HG02610 (cell line): ENCODE measurements around the gene ZNF862.
"Not testable (repeated sequence)": the region's sequence is repeated elsewhere in the genome, so short reads cannot be mapped to it uniquely, and the experiment has no call there.

ENCODE experiments used
- ATAC-seq: cut with Tn5 transposase; IDR thresholded peaks from one replicate; pipeline ENCODE4 v1.9.1; 2021; ENCODE audit warnings: mild to moderate bottlenecking, moderate library complexity; ENCODE audit not compliant: unreplicated experiment

The ZNF862 gene

GRCh38 chr7:149824301-149824741 lies 13.9 kb upstream of the ZNF862 start:
- ATAC-seq, result no peak

DNA sequence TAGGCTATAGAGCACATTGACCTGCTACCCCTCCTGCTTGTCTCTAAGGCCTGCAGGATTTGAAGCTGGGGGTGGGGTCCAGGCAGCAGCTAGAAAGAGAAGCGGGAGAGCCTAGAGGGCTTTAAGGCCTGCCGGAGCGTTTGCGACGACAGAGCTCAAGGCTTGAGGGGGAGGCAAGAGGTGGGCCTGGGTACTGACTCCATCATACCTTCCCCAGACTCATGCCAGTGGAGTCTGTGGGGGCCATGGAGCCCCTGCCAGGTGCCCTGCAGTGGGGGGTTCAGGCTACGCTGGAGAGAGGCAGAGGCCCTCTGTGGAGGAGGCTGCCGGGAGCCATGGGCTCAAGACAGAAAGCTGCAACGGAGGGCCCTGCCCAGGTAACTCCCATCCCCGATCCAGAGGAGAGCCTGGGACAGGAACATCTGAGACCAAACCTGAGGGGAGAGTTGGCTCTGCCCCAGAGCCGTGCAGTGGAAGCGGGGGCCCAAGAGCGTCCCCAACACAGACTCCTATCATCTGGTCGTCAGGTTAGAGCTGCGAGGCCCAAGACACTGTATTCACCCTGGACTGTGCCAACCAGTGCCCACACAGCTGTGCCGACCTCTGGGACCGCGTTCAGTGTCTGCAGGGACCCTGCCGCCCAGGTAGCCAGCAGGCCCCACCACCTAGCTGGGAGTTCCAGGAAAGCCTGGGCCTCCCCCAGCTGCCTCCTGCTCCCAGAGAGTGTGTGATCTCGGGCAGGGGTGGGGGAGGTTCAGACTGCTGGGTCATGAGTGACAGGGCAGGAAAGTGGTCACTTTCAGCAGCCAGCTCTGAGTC lies 13.2 kb upstream of the ZNF862 start:
- ATAC-seq, result no peak

GRCh38 chr7:149825567-149826343 lies 12.4 kb upstream of the ZNF862 start:
- no peak for ATAC-seq

DNA sequence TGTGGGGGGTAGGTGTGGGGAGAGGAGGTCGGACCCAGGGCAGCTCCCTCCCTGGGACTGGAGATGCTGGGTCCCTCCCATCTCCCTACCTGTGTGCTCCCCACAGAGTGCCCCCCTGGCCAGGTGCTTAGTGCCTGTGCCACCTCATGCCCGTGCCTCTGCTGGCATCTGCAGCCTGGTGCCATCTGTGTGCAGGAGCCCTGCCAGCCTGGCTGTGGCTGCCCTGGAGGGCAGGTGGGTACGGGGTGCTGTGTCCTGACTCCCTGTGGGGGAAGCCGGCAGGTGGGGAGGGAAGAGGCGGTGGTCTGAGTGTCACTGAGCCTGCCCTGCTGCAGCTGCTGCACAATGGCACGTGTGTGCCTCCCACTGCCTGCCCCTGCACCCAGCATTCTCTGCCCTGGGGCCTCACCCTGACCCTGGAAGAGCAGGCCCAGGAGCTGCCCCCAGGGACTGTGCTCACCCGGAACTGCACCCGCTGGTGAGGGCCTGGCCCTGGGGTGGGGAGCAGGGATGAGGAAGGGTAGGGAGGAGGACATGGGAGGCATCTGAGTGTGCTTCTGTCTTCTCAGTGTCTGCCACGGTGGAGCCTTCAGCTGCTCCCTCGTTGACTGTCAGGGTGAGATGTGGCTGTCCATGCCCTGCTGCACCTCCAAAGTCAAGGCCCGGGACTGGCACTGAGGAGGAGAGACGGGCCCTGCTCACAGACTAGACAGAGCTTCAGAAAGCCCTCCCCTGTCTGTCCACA lies 11.7 kb upstream of the ZNF862 start:
- ATAC-seq, result no peak

GRCh38 chr7:149827089-149827981 lies 10.8 kb upstream of the ZNF862 start:
- ATAC-seq, result no peak

DNA sequence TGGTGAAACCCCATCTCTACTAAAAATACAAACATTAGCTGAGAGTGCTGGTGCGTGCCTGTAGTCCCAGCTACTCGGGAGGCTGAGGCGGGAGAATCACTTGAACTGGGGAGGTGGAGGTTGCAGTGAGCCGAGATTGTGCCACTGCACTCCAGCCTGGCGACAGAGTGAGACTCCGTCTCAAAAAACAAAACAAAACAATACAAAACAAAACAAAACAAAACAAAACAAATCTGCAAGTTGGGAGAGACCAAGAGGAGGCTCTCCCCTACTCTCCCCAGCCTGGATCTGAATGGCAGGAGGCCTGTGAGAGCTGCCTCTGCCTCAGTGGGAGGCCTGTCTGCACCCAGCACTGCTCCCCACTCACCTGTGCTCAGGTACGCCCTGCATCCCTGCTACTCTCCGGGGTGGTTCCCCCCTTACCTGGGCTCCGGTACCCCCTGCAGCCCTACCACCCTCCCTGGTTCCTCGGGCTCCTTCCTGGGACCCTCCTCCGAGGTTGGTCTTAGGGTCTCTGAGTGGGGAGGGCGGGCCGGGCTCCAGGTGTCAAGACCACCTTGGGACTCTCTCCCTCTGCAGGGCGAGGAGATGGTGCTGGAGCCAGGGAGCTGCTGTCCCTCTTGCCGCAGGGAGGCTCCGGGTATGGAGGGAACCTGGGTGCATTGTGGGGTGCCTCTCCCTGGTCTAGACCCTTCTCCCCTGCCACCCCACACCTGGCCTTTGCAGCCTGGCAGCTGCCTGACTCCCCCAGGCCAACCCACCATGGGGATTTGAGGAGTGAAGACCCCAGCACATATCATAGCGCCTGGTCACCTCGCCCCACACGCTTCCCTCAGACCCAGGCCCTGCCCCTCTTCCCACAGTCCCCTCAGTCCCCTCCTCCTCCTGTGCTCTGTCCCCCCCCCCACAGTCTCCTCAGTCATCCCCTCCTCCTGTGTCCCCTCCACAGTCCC lies 9.5 kb upstream of the ZNF862 start:
- ATAC-seq, result no peak

DNA sequence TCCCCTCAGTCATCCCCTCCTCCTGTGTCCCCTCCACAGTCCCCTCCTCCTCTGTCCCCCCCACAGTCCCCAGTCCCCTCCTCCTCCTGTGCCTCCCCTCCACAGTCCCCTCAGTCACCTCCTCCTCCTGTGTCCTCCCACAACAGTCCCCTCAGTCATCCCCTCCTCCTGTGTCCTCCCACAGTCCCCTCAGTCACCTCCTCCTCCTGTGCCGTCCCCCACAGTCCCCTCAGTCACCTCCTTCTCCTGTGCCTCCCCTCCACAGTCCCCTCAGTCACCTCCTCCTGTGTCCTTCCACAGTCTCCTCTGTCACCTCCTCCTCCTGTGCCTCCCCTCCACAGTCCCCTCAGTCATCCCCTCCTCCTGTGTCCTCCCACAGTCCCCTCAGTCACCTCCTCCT lies 7.6 kb upstream of the ZNF862 start:
- not testable (repeated sequence) for ATAC-seq

GRCh38 chr7:149830997-149831740 lies 7.0 kb upstream of the ZNF862 start:
- no peak for ATAC-seq

GRCh38 chr7:149831741-149832219 lies 6.4 kb upstream of the ZNF862 start:
- ATAC-seq, result no peak

GRCh38 chr7:149832332-149833041 lies 5.7 kb upstream of the ZNF862 start:
- no peak for ATAC-seq

DNA sequence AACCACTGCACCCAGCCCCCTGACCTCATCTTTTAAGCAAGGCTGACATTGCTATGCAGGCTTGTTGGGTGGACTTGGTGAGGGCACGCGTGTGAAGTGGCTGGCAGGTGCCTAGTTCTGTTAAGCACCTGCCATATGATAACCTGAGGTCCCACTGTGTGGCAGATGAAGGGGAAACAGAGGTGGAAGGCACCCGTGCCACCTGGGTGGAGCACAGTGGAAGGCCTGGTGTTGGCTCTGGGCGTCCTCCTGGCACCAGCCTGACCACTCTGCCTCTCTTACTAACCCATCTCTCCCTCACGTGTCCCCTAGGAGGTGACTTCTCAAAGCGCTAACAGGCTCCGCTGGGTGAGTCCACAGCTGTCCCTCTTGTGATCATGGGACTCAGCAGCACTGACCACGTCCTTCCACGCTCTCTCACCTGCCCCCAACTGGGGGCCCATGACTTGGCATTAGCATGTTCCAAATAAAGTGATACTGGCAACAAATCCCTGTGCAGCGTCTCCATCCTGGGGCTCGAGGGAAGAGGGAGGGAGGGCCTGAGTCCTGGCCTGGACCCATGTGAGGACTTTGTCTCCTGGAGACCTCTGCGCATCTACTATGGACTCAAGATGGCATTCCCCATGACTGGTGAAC lies 4.6 kb upstream of the ZNF862 start:
- ATAC-seq, result no peak

DNA sequence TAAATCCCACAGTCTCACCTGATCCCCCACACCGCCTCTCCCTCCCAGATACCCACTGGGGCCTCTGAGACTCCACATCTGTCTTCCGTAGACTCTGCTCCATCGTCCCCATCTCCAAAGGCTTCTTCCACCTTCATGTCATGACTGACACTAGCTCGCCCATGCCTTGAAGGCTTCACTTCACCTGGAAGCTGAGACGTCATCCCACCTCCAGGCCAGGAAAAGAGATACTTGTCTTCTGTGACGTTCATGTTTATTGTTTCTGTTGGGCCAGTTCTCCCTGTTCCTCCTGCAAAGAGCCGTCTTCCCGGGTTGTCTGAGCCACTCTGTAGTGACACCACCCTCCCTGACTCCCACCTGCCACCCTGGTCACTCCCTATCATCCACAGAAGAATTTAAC lies 3.6 kb upstream of the ZNF862 start:
- no peak for ATAC-seq

DNA sequence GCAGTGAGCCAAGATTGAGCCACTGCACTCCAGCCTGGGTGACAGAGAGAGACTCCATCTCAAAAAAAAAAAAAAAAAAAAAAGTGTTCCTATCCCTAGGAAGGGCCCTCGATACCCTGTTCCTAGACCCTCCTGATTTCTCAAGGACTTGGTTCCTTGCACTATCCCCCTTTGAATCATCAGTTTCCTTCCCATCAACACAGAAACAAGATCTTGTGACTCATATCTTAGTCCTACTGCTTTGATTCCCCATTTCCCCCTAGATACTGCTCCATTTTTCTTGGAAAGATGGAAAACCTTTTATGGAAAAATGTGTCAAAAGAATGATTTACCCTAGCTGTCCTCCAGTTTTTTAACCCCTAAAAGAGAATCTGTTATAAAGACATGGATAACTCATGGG lies 1.7 kb upstream of the ZNF862 start:
- no peak for ATAC-seq

DNA sequence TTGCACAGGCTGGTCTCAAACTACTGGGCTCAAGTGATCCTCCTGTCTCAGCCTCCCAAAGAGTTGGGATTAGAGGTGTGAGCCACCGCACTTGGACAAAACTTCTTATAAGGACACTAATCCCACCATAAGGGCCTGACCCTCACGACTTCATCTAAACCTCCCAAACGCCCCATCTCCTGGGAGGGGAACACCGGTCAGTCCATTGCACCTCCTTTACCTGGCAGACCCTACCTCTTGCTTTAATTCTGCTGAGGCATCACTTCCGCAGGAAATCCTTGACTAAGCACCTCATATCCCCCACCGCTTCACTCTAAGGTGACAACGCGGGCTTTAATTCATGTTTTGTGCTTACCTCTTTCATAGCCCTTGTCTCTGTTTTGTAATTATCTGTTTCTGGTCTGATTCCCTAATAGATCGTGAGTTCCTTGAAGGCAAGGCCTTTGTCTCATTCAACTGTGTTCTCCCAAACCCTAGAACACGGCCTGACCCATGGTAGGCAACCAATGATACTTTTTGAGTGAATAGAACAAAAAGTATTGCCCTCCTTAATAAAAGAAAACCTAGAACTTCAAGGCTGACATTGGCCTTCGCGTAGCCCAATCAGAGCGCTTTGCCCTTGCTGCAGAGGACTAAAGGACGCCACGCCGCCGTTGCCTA lies 481 bp upstream of the ZNF862 start:
- ATAC-seq, result no peak

- no peak for ATAC-seq
Measured at GRCh38 chr7:149838992-149839408, 825 bp downstream of the ZNF862 start.

GRCh38 chr7:149839933-149840332 lies 1.8 kb downstream of the ZNF862 start:
- no peak for ATAC-seq

- ATAC-seq, result no peak
Measured at GRCh38 chr7:149843566-149843965, 5.4 kb downstream of the ZNF862 start.
